GM23338 (cell line): ENCODE measurements around the gene HTRA1.

Source experiments
- POLR2AphosphoS5 ChIP-seq: IDR thresholded peaks from 2 replicates; pipeline ENCODE4 v1.6.1; 2016; ENCODE audit warnings: antibody characterized with exemption, low read depth
- TF ChIP-seq, protein P1 (sequence below), 2 experiments: fragments of 200-600 bp in 1 of 2; sonication (generic) in 1 of 2; conservative IDR thresholded peaks; 2 replicates each; pipeline versions ENCODE4 v1.5.1 to v1.6.1; 2016 to 2017; ENCODE audit warnings: antibody characterized with exemption in 2 of 2, low read depth in 2 of 2, mild to moderate bottlenecking in 2 of 2, moderate library complexity in 1 of 2

DNA sequence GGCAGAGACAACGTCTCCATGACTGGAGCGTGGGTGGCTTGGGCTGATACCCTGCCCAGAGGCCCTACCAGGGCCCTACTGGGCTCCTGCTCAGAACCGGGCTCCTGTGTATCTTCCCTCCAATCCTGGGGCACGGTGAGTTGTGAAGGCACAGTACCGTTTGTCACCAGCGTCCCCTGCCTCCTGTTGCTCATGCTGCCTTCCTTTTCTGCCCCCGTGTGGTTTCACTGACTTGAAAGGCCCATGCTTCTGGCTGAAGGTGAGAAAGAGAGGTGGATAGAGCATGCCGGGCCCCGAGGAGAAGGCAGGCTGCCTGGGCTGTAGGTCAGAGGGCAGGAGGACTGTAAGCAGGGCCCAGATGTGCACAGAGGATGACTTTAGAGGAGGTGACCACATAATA lies 90.1 kb downstream of the HTRA1 start:
- TF ChIP-seq POLR2AphosphoS5 = no peak
- TF ChIP-seq, protein P1, sequence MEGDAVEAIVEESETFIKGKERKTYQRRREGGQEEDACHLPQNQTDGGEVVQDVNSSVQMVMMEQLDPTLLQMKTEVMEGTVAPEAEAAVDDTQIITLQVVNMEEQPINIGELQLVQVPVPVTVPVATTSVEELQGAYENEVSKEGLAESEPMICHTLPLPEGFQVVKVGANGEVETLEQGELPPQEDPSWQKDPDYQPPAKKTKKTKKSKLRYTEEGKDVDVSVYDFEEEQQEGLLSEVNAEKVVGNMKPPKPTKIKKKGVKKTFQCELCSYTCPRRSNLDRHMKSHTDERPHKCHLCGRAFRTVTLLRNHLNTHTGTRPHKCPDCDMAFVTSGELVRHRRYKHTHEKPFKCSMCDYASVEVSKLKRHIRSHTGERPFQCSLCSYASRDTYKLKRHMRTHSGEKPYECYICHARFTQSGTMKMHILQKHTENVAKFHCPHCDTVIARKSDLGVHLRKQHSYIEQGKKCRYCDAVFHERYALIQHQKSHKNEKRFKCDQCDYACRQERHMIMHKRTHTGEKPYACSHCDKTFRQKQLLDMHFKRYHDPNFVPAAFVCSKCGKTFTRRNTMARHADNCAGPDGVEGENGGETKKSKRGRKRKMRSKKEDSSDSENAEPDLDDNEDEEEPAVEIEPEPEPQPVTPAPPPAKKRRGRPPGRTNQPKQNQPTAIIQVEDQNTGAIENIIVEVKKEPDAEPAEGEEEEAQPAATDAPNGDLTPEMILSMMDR (conservative IDR thresholded peaks at IDR 0.05; ENCODE audit: low read depth in 2 of 2) = peak in 1 of 2 experiments; percentile 39; a peak in 2 of 4 replicates
